ENCODE results near the gene PLCB2. TPM values are rescaled to one million over a fixed set of nuclear protein-coding genes. Genes with fewer than 3 reads are reported as not detected.

Gene PLCB2
- total and polyA plus RNA-seq, 2 donors (not counting 3 experiments of a cell fraction or from before 2014, with no cell fraction given) = 1.5 to 1.6 TPM

DNA sequence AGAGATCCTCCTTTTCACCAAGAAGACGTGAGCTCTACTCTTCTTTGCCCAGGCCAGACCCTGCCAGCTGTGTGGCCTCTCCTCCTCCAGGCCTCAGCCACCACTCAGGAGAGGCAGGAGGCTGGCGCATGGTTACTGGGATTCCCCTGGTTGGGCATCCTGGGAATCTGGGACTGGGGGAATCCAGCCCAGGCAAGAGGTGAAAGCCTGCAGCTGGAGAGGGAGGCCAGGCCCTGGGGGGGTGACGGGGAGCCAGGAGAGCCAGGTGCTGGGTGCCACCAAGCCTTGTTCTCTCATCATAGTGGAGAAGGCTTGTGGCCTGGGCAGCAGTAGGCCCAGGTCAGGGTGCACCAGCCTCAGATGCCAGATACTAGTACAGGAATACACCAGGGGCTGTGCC lies 26.8 kb upstream of the PLCB2 start:
- Histone ChIP-seq H3K4me2 (ENCODE audit: insufficient read depth, low read length) (no peak overlapping the region), H3K4me1 (ENCODE audit: control insufficient read depth, extremely low read depth, insufficient read depth, low read length) (peaks cover 43% of the 10 kb centered on the region), H3K4me3 (replicated peaks in 1 of 3; ENCODE audit: insufficient read depth in 1 of 3, low read depth in 1 of 3, low read length in 3 of 3) (no peak overlapping the region), H2AFZ (ENCODE audit: low read depth, low read length) (peak overlapping the region; percentile 70), H3K27me3 (ENCODE audit: control insufficient read depth in 2 of 2, insufficient read depth in 2 of 2, low read length in 2 of 2) (no peaks in the 10 kb centered on the region), H3K79me2 (ENCODE audit: control insufficient read depth, insufficient read depth, low read length) (peaks cover 5% of the 10 kb centered on the region), H3K27ac (ENCODE audit: insufficient read depth, low read depth, low read length) (peak overlapping the region; percentile 80), H3K9ac (replicated peaks; ENCODE audit: extremely low read depth, insufficient read depth, low read length) (peak overlapping the region; percentile 31), H3K9me1 (replicated peaks; ENCODE audit: control insufficient read depth, extremely low read depth, insufficient read depth, low read length) (no peaks in the 10 kb centered on the region), H3K9me3 (replicated peaks; ENCODE audit: control insufficient read depth, insufficient read depth, low read length) (no peaks in the 10 kb centered on the region), H4K20me1 (replicated peaks; ENCODE audit: control insufficient read depth, extremely low read depth, insufficient read depth, low read length) (no peaks in the 10 kb centered on the region), H3K36me3 (ENCODE audit: control insufficient read depth in 2 of 2, extremely low read depth in 1 of 2, insufficient read depth in 2 of 2, low read length in 2 of 2) (peaks cover 0 to 8% of the 10 kb centered on the region in 2 experiments)
- dilution Hi-C loops (cut with MboI; ENCODE audit: extremely low pct_ligation_motif_present, low sequenced_read_pairs) = no loop called here
- POLR2A ChIA-PET = interaction anchor here (0.9 to 2.0 kb wide), 2 partner anchors 9 to 12 kb away, joined by 4 to 11 read pairs; partner anchors contain the start of gene INAFM2
- no TSS peak for BruUV-seq (replicated peaks)
- DNase-seq (ENCODE audit: low read depth, low spot score) (no peak), FAIRE-seq (no peak)
- TF ChIP-seq FOS (IDR thresholded peaks at IDR 0.05; ENCODE audit: borderline replicate concordance, insufficient read depth, low read length) (no peak), JUN (IDR thresholded peaks at IDR 0.05; ENCODE audit: borderline replicate concordance, insufficient read depth, insufficient read length, low read depth) (no peak), POLR2A (IDR thresholded peaks at IDR 0.05; ENCODE audit: low read depth, low read length) (no peak)
- intact Hi-C loops (cut with micrococcal nuclease) = loop anchor here (1.0 kb wide), 1 partner anchor 11 kb away; the partner anchor contains the start of gene INAFM2
- CTCF ChIA-PET = interaction anchor here (1.0 to 9.1 kb wide), 7 partner anchors 9 to 117 kb away, joined by 3 to 287 read pairs (median 10); partner anchors contain the start of genes INAFM2 and PLCB2

DNA sequence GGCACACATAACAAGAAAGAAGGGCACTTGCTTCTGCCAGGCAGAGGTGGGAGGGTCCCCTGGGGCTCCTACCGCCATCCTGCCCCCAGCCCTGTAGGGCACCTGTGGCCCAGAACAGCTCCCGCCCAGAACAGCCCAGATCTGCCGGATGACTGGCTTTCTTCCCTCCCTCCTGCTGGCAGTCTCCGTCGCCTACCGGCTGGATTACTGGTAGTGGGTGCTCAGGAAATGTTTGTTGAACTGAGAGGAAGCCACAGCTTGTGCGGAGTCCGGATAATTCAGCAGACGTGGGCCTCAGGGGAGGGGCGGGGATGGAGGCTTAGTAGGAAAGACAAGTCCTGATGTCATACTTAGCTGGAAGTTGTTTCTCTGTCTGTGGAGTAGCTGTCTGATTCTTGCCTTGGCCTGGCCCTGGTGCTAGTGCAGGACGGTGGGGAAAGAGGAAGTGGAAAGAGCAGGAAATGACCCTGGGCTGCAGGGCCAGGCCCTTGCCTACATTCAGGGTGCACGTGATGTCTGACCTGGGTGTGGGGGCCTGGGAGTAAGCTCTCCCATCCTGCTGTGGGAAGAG lies 26.3 kb upstream of the PLCB2 start:
- peak overlapping the region; percentile 41 for H3K4me2 ChIP-seq (ENCODE audit: insufficient read depth, low read length)
- DNase-seq (ENCODE audit: low read depth, low spot score) (peak; percentile 98), FAIRE-seq (peak; percentile 100)
- H4K20me1 ChIP-seq (replicated peaks; ENCODE audit: control insufficient read depth, extremely low read depth, insufficient read depth, low read length) = no peaks in the 10 kb centered on the region
- H3K79me2 ChIP-seq (ENCODE audit: control insufficient read depth, insufficient read depth, low read length) = no peaks in the 10 kb centered on the region
- peaks cover 39% of the 10 kb centered on the region for H3K4me1 ChIP-seq (ENCODE audit: control insufficient read depth, extremely low read depth, insufficient read depth, low read length)
- H3K9me1 ChIP-seq (replicated peaks; ENCODE audit: control insufficient read depth, extremely low read depth, insufficient read depth, low read length) = no peaks in the 10 kb centered on the region
- no peaks in the 10 kb centered on the region for H3K27me3 ChIP-seq (ENCODE audit: control insufficient read depth in 2 of 2, insufficient read depth in 2 of 2, low read length in 2 of 2)
- ChIA-PET CTCF (interaction anchor here (0.8 to 9.1 kb wide), 8 partner anchors 9 to 117 kb away, joined by 3 to 287 read pairs (median 8); partner anchors contain the start of genes INAFM2 and PLCB2), POLR2A (interaction anchor here (0.7 to 2.0 kb wide), 3 partner anchors 9 to 304 kb away, joined by 3 to 11 read pairs (median 4); partner anchors contain the start of gene INAFM2)
- peak overlapping the region; percentile 70 for H2AFZ ChIP-seq (ENCODE audit: low read depth, low read length)
- dilution Hi-C loops (cut with MboI; ENCODE audit: extremely low pct_ligation_motif_present, low sequenced_read_pairs) = no loop called here
- no peaks in the 10 kb centered on the region for H3K9me3 ChIP-seq (replicated peaks; ENCODE audit: control insufficient read depth, insufficient read depth, low read length)
- H3K9ac ChIP-seq (replicated peaks; ENCODE audit: extremely low read depth, insufficient read depth, low read length) = peak overlapping the region; percentile 61
- H3K36me3 ChIP-seq (ENCODE audit: control insufficient read depth in 2 of 2, extremely low read depth in 1 of 2, insufficient read depth in 2 of 2, low read length in 2 of 2) = peaks cover 0 to 8% of the 10 kb centered on the region in 2 experiments
- BruUV-seq (replicated peaks) = TSS peak; percentile 14
- no peak overlapping the region for H3K4me3 ChIP-seq (replicated peaks in 1 of 3; ENCODE audit: insufficient read depth in 1 of 3, low read depth in 1 of 3, low read length in 3 of 3)
- peak overlapping the region; percentile 80 for H3K27ac ChIP-seq (ENCODE audit: insufficient read depth, low read depth, low read length)
- TF ChIP-seq POLR2AphosphoS5 (IDR thresholded peaks at IDR 0.05; ENCODE audit: insufficient read depth, low read depth, low read length) (peak; percentile 60), POLR2A (IDR thresholded peaks at IDR 0.05; ENCODE audit: low read depth, low read length) (peak; percentile 32), MYC (IDR thresholded peaks at IDR 0.05; ENCODE audit: low read depth, low read length) (no peak), JUN (IDR thresholded peaks at IDR 0.05; ENCODE audit: borderline replicate concordance, insufficient read depth, insufficient read length, low read depth) (no peak), GATA2 (IDR thresholded peaks at IDR 0.05; ENCODE audit: insufficient read depth, insufficient read length, low read depth, low read length) (peak; percentile 41), FOS (IDR thresholded peaks at IDR 0.05; ENCODE audit: borderline replicate concordance, insufficient read depth, low read length) (no peak), EZH2 (IDR thresholded peaks at IDR 0.05; ENCODE audit: borderline replicate concordance, low read depth, low read length, severe bottlenecking) (no peak)
- TF ChIP-seq, protein P1, sequence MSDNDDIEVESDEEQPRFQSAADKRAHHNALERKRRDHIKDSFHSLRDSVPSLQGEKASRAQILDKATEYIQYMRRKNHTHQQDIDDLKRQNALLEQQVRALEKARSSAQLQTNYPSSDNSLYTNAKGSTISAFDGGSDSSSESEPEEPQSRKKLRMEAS (IDR thresholded peaks at IDR 0.05; ENCODE audit: insufficient read depth, insufficient read length) = no peak
- TF ChIP-seq, protein P2, sequence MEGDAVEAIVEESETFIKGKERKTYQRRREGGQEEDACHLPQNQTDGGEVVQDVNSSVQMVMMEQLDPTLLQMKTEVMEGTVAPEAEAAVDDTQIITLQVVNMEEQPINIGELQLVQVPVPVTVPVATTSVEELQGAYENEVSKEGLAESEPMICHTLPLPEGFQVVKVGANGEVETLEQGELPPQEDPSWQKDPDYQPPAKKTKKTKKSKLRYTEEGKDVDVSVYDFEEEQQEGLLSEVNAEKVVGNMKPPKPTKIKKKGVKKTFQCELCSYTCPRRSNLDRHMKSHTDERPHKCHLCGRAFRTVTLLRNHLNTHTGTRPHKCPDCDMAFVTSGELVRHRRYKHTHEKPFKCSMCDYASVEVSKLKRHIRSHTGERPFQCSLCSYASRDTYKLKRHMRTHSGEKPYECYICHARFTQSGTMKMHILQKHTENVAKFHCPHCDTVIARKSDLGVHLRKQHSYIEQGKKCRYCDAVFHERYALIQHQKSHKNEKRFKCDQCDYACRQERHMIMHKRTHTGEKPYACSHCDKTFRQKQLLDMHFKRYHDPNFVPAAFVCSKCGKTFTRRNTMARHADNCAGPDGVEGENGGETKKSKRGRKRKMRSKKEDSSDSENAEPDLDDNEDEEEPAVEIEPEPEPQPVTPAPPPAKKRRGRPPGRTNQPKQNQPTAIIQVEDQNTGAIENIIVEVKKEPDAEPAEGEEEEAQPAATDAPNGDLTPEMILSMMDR (IDR thresholded peaks at IDR 0.05; ENCODE audit: extremely low read depth in 1 of 2, insufficient read depth in 1 of 2, low read depth in 1 of 2, low read length in 2 of 2) = no peak
- intact Hi-C loops (cut with micrococcal nuclease) = loop anchor here (1.0 kb wide), 1 partner anchor 11 kb away; the partner anchor contains the start of gene INAFM2

Measured in endothelial cell of umbilical vein (primary cell).